GM12874 (cell line): ENCODE results near the gene FTL.

Source experiments
- TF ChIP-seq, protein P1 (sequence below): IDR thresholded peaks from 2 replicates; pipeline ENCODE4 v1.5.1; 2011; ENCODE audit warnings: low read depth, mild to moderate bottlenecking, control low read depth, low read length, moderate library complexity; ENCODE audit not compliant: insufficient read depth

FTL gene

DNA sequence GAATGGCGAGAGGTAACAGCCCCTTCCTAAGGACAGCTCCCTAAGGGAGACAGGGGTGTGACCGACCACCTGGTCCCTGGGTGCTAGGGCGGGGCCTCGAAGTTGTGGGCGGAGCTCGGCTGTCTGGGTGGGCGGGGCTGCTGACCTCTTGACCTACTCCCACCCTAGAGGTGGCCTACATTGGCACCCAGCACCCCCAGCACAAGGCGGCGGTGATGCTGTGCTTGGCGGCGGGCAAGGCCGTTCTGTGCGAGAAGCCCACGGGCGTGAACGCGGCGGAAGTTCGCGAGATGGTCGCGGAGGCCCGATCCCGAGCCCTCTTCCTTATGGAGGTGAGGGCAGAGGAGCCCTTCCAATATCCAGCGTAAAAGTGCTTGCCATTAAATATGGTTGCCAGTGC is 29.2 kb upstream of the FTL start:
- TF ChIP-seq, protein P1, sequence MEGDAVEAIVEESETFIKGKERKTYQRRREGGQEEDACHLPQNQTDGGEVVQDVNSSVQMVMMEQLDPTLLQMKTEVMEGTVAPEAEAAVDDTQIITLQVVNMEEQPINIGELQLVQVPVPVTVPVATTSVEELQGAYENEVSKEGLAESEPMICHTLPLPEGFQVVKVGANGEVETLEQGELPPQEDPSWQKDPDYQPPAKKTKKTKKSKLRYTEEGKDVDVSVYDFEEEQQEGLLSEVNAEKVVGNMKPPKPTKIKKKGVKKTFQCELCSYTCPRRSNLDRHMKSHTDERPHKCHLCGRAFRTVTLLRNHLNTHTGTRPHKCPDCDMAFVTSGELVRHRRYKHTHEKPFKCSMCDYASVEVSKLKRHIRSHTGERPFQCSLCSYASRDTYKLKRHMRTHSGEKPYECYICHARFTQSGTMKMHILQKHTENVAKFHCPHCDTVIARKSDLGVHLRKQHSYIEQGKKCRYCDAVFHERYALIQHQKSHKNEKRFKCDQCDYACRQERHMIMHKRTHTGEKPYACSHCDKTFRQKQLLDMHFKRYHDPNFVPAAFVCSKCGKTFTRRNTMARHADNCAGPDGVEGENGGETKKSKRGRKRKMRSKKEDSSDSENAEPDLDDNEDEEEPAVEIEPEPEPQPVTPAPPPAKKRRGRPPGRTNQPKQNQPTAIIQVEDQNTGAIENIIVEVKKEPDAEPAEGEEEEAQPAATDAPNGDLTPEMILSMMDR = no peak

- TF ChIP-seq, protein P1 = no peak
These were observed 26.9 kb upstream of the FTL start for GRCh38 chr19:48938256-48938655.

- TF ChIP-seq, protein P1 = no peak
These were observed 24.2 kb upstream of the FTL start for GRCh38 chr19:48940902-48941301.

DNA sequence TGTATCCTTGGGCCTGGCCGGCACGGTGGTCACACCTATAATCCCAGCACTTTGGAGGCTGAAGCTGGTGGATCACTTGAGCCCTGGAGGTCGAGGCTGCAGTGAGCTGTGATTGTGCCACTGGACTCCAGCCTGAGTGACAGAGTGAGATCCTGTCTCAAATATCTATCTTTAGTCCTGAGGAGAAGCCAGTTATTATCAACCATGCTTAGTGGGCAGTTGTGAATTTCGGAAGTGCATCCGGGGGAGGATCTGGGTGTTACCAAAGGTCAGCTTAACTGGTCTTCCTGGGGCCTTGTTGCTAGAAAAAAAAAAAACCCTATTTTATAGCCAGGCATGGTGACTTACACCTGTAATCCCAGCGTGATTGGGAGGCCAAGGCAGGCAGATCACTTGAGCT is 22.0 kb upstream of the FTL start:
- TF ChIP-seq, protein P1 = no peak

- TF ChIP-seq, protein P1 = no peak
These were observed 19.7 kb upstream of the FTL start for GRCh38 chr19:48945415-48945814.

DNA sequence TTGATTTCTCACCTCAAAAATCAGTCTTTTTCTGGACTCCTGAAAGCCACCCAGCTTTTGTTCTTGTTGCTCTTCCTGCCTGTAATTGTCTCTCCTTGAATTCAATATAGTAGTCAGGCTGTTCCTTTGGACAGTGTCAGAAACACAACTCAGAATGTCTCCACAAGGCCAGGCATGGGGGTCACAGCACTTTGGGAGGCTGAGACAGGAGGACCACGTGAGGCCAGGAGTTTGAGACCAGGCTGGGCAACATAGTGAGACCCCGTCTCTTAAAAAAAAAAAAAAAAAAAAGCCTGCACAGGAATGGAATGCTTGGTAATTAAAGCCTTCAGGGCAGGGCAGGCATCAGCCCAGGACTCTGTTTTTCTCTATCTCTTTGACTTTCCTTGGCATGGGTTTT is 19.3 kb upstream of the FTL start:
- TF ChIP-seq, protein P1 = no peak

DNA sequence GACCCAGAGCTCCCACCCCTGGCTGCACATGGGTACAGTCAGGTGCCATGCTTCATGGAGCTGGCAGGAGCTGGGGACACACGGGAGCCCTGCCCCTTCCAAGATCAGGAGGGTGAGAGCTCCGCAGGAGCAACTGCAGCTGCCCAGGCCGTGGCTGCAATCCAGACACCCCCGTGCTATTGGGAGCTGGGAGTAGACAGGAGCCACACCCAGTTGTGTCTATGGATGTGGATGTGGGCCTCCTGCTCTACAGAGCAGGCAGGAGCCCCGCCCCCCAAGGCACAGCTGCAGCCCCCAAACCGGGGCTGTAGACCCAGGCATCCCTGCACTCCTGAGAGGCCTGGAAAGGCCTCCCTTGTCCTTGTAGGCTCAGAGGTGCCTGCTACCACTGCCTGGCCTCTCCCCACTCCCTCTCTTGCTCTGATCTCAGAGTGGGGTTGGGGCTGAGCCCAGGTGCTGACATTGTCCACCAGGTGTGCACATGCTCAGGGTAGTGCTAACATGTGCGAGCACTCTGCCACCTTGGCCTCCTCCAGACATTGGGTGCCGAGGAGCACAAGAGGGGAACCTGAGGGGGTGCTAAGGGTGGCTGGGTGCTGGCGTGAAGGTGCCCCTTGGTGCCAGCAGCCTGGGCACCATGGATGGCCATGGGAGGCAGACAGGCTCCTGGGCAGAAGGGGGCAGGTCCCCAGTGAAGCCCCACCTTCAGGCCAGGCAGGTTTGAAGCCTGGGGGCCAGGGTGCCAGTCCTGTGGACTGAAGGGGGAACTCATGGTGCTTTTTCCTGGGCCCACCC is 18.4 kb upstream of the FTL start:
- TF ChIP-seq, protein P1 = no peak
